BLaER1 treated with 17β-estradiol and CSF1 and Interleukin-3, amounts not matched to agents 10 nM and 100 nM (cell line): ENCODE results near the gene NUAK2.

ENCODE experiments used
- H3K27ac ChIP-seq, 11 experiments: shearing (Covaris generic); formaldehyde crosslinking; 2 replicates each; pipeline ENCODE4 v1.8.1; 2022
- H3K27me3 ChIP-seq, 11 experiments: shearing (Covaris generic); formaldehyde crosslinking; 2 replicates each; pipeline ENCODE4 v1.8.1; 2022
- H3K36me3 ChIP-seq, 11 experiments: shearing (Covaris generic); formaldehyde crosslinking; 2 replicates each; pipeline ENCODE4 v1.8.1; 2022
- H3K4me1 ChIP-seq, 10 experiments: shearing (Covaris generic); formaldehyde crosslinking; 2 replicates each; pipeline ENCODE4 v1.8.1; 2022
- H3K4me2 ChIP-seq, 11 experiments: shearing (Covaris generic); formaldehyde crosslinking; 2 replicates each; pipeline ENCODE4 v1.8.1; 2022
- H3K4me3 ChIP-seq, 10 experiments: shearing (Covaris generic); formaldehyde crosslinking; 2 replicates each; pipeline ENCODE4 v1.8.1; 2022
- H3K9ac ChIP-seq, 11 experiments: shearing (Covaris generic); formaldehyde crosslinking; 2 replicates each; pipeline ENCODE4 v1.8.1; 2022
- H3K9me3 ChIP-seq, 11 experiments: shearing (Covaris generic); formaldehyde crosslinking; replicated peaks in 1 of 11; 2 replicates each; pipeline ENCODE4 v1.8.1; 2022
- H4K20me1 ChIP-seq, 11 experiments: shearing (Covaris generic); formaldehyde crosslinking; 2 replicates each; pipeline ENCODE4 v1.8.1; 2022
- Cebpa-rat ChIP-seq, 11 experiments: shearing (Covaris generic); IDR thresholded peaks; 2 replicates each; pipeline ENCODE4 v1.8.1; 2022

NUAK2 gene

DNA sequence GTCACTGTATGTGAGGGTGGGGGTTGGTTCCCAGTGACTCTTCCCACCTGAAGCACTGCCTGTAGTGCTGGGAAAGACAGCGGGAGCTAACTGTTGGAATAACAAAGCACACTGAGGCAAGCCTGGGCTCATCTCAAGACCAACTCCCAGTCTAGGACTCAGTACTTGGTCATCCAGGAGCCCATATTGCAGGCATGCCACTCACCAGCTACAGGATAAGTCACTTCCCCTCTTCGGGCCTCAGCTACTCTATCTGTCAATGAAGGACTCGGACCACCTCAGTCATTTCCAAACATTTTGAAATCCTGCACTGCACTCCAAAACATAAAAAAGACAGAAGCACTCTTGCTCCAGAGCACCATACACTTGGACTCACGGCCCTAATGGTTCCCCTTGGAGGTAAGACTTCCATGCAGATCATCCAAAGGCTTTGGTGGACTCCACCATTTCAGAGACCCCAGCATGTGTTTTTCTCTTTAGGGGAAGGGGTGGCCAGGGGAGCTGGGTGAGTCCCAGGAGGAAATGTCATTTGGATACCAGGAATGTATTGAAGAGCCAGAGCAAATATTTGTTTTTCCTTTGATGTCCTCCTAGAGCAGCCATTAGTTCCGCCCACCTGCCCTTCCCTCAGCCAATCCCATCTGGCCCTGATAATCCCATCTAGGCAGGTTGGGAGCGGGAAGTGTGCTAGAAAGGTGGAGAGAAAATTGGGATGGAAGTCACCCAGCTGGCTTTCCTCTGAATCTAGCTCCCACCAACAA, 3.1 kb downstream of the NUAK2 start:
- Histone ChIP-seq H3K36me3 (no peaks in the 10 kb centered on the region), H4K20me1 (peaks cover 0 to 5% (median 0%) of the 10 kb centered on the region in 11 experiments; a peak in 1 of 22 replicates), H3K4me2 (peak overlapping the region in 5 of 11 experiments; percentile 4 to 96 (median 31); a peak in 8 of 22 replicates), H3K4me3 (no peak overlapping the region), H3K9me3 (peaks cover 0 to 11% (median 5%) of the 10 kb centered on the region in 11 experiments; a peak in 10 of 22 replicates), H3K9ac (no peak overlapping the region), H3K27ac (no peak overlapping the region), H3K27me3 (peaks cover 30 to 58% (median 50%) of the 10 kb centered on the region in 11 experiments), H3K4me1 (peaks cover 40 to 82% (median 66%) of the 10 kb centered on the region in 10 experiments)
- no peak for TF ChIP-seq Cebpa-rat (IDR thresholded peaks at IDR 0.05)

DNA sequence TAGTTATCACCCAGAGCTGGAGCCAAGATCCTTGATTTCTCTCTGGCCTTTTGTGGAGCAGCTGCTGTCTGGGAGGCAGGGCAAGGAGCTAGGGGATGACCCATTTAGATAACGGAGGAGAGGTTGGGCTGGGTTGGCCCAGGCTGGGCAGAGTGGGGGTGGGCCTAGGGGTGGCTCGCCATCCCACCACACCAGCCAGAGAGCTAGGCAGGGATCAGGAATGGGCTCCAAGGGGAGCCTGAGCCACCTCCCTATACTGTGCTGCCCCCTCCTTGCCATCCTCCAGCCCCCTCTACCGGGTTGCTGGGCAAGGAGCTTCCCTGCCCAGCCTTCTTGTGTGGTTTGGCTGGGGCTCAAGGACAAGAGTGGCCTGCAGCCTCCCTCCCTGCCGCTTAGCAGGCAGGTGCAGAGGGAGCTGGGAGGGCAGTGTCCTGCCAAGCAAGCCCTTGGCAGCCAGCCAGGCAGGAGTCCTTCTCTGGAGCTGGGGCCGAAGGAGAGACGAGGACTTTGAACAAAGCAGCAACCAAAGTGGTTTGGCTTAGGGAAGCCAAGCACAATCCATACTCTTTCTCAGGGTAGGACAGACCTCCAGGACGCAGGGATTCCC, 4.1 kb downstream of the NUAK2 start:
- Histone ChIP-seq H3K27me3 (peaks cover 20 to 48% (median 40%) of the 10 kb centered on the region in 11 experiments), H3K9ac (no peak overlapping the region), H3K4me2 (peak overlapping the region in 3 of 11 experiments; percentile 4 to 94 (median 94); a peak in 6 of 22 replicates), H3K4me1 (peaks cover 50 to 92% (median 76%) of the 10 kb centered on the region in 10 experiments), H4K20me1 (peaks cover 0 to 5% (median 0%) of the 10 kb centered on the region in 11 experiments; a peak in 1 of 22 replicates), H3K4me3 (no peak overlapping the region), H3K27ac (no peak overlapping the region), H3K9me3 (peaks cover 0 to 11% (median 5%) of the 10 kb centered on the region in 11 experiments; a peak in 10 of 22 replicates), H3K36me3 (no peaks in the 10 kb centered on the region)
- no peak for TF ChIP-seq Cebpa-rat (IDR thresholded peaks at IDR 0.05)

DNA sequence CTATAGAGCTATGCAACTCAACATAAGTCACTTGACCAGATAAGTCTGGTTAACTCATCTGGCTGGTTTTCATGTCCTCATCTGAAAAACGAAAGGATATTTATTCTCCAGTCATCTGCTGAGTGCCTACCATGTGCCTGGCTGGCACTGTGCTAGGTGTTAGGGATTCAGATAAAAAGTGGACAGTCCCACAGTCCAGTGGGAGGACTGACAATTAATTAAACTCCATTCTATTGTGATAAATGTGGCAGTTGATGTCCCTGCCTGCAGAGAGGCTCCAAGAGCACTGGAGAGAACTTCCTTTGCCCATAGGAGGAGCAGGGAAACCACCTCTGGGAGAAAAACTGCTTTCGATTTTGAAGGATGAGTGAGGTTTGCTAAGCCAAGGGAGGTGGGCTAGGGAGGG, 5.4 kb downstream of the NUAK2 start:
- Histone ChIP-seq H4K20me1 (peaks cover 0 to 3% (median 0%) of the 10 kb centered on the region in 11 experiments; a peak in 1 of 22 replicates), H3K4me3 (no peak overlapping the region), H3K9me3 (no peaks in the 10 kb centered on the region), H3K9ac (no peak overlapping the region), H3K27ac (no peak overlapping the region), H3K27me3 (peaks cover 8 to 36% (median 28%) of the 10 kb centered on the region in 11 experiments), H3K4me2 (peak overlapping the region; percentile 37 to 97 (median 85); a peak in 21 of 22 replicates), H3K4me1 (peaks cover 44 to 97% (median 76%) of the 10 kb centered on the region in 10 experiments), H3K36me3 (no peaks in the 10 kb centered on the region)
- TF ChIP-seq Cebpa-rat (IDR thresholded peaks at IDR 0.05) = no peak

DNA sequence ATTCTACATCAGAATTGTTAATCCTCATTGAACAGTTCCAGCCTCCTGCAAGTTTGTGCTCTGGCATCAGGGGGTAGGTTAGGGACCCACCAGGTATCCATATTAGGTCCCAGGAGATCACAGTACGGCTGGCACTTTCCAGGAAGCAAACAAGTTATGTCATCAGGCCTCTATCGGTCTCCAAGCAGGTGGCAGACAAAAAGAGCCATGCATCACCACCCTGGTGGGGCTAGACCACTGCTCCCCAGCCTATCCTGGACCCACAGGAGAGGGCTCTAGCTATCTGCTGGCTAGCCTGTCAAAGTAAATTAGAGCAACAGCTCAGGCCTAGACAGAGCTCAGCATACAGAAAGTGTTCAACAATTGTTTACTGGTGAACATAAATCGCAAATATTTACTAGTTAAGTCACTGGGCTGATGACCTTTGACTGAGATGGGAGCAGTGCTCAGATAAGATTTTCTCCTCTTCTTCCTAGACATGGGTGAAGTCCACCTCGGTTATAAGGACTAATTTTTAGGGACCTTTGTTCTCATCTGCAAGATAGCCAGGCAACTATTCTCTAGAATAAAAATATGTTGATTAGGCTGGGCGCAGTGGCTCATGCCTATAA, 6.4 kb downstream of the NUAK2 start:
- H3K4me3 ChIP-seq = no peak overlapping the region
- peak overlapping the region in 2 of 11 experiments; percentile 75 to 89; a peak in 1 of 22 replicates for H3K9ac ChIP-seq
- peak overlapping the region in 6 of 11 experiments; percentile 13 to 98 (median 92); a peak in 7 of 22 replicates for H3K27ac ChIP-seq
- no peaks in the 10 kb centered on the region for H3K9me3 ChIP-seq
- peaks cover 0 to 3% (median 0%) of the 10 kb centered on the region in 11 experiments; a peak in 1 of 22 replicates for H4K20me1 ChIP-seq
- peaks cover 0 to 9% (median 0%) of the 10 kb centered on the region in 11 experiments; a peak in 2 of 22 replicates for H3K36me3 ChIP-seq
- TF ChIP-seq Cebpa-rat (IDR thresholded peaks at IDR 0.05) = no peak
- H3K4me1 ChIP-seq = peaks cover 40 to 97% (median 70%) of the 10 kb centered on the region in 10 experiments
- peak overlapping the region; percentile 82 to 98 (median 94) for H3K4me2 ChIP-seq
- peaks cover 0 to 25% (median 17%) of the 10 kb centered on the region in 11 experiments; a peak in 18 of 22 replicates for H3K27me3 ChIP-seq

DNA sequence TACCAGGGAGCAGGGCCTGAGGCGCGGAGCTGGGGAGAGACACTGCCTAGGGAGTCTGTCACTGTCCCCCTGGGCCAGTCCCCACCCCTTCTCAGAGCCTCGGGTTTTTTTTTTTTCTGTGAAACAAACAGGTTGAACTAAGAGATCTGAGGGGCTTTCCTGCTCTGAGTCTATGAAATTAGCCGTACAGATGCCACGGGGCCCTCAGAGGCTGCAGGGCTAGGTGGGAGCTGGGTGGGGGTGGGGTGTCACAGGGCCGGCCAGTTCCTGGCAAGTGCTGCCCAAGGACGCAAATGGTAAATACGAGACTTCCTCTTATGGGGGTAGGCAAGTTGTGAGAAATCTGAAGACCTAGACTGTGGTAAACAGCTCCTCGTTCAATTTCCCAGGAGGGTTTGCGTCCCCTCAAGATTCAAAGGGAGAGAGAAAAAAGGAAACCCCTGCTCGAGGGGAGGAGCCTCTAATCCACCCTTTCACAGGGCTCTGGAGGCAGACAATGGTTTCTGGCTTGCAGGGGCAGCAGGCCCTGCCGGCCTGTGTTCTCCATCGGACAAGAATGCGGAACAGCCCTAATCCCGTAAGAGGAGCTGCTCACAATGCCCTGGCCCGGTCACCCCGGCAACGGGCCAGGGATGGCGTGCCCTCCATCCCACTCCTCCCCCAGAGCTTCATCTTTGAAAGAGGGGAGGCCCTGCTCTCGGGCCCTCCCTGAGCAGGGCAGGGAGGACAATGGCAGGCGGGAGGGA, 7.8 kb downstream of the NUAK2 start:
- Histone ChIP-seq H3K4me1 (peaks cover 40 to 86% (median 58%) of the 10 kb centered on the region in 10 experiments), H3K9me3 (no peaks in the 10 kb centered on the region), H3K36me3 (peaks cover 0 to 15% (median 0%) of the 10 kb centered on the region in 11 experiments; a peak in 3 of 22 replicates), H3K27ac (peak overlapping the region; percentile 43 to 98 (median 89); a peak in 21 of 22 replicates), H3K4me3 (peak overlapping the region; percentile 25 to 50 (median 40); a peak in 16 of 20 replicates), H3K4me2 (peak overlapping the region; percentile 82 to 98 (median 94)), H3K27me3 (peaks cover 0 to 15% (median 4%) of the 10 kb centered on the region in 11 experiments; a peak in 12 of 22 replicates), H4K20me1 (no peaks in the 10 kb centered on the region; a peak in 1 of 22 replicates), H3K9ac (peak overlapping the region; percentile 50 to 89 (median 77))
- TF ChIP-seq Cebpa-rat (IDR thresholded peaks at IDR 0.05) = no peak

DNA sequence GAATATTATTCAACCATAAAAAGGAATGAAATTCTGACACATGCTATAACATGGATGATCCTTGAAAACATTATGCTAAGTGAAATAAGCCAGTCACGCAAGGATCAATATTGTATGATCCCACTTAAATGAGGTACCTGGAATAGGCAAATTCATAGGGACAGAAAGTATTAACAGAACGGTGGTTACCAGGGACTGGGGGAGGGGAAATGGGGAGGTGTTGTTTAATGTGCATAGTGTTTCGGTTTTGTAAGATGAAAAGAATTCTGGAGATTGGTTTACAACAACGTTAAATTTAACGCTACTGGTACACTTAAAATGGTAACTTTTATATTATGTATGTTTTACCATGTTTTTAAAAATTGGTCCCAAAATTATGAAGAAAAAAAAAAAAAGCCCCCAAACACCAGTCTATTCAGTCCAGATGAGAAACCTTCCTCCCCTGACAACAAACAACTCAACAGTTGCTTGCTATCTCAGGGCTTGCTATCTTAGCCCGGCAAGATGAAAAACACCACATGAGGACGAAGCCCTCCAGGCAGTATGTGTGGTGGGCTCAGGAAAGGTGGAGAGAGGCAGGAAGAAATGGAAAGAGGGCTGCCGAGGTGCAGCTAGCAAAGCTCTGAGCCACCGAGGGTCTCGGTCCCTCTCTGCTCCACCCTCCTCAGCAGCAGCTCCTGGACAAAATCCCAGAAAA, 8.5 kb downstream of the NUAK2 start:
- Histone ChIP-seq H3K4me2 (peak overlapping the region; percentile 82 to 98 (median 94)), H3K27ac (peak overlapping the region; percentile 36 to 98 (median 89); a peak in 20 of 22 replicates), H4K20me1 (no peaks in the 10 kb centered on the region; a peak in 1 of 22 replicates), H3K27me3 (peaks cover 0 to 8% (median 0%) of the 10 kb centered on the region in 11 experiments; a peak in 6 of 22 replicates), H3K36me3 (peaks cover 0 to 20% (median 0%) of the 10 kb centered on the region in 11 experiments; a peak in 3 of 22 replicates), H3K9me3 (no peaks in the 10 kb centered on the region), H3K4me3 (peak overlapping the region; percentile 25 to 50 (median 40); a peak in 16 of 20 replicates), H3K9ac (peak overlapping the region; percentile 50 to 89 (median 77)), H3K4me1 (peaks cover 40 to 78% (median 55%) of the 10 kb centered on the region in 10 experiments)
- no peak for TF ChIP-seq Cebpa-rat (IDR thresholded peaks at IDR 0.05)

DNA sequence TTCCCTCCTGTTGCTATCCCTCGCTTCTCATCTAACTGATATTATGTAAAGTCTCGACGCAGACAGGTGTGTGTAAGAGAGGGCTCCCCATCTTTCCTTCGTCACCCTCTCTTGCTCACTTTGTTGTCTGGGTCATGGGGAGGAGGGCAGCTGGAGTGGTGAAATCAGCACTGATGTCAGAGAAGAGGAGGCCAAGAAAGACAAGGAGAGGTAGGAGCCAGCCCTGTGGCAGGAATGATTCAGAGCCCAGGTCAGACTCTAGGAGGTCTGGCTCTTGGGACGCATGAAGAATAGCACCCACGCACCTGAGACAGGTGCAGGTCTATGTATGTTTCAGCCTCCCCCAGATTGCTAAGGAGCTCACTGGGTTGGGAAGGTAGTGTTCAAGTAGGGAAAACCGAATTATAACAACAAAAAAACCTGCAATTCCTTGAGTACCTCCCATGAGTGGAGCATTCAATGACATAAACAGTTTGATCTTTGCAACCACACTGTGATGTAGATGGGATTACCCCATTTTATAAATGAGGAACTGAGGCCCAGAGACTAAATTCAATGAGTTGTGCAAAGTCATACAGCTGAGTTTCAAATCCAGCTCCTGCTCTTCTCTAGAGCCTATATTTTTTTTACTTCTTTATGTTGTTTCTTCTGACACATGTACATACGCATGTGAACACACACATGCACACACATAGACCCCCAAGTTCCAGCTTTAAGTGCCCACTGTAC, 10.4 kb downstream of the NUAK2 start:
- H3K27me3 ChIP-seq = peaks cover 0 to 6% (median 0%) of the 10 kb centered on the region in 11 experiments; a peak in 2 of 22 replicates
- H3K36me3 ChIP-seq = peaks cover 0 to 37% (median 0%) of the 10 kb centered on the region in 11 experiments; a peak in 3 of 22 replicates
- H3K9ac ChIP-seq = peak overlapping the region in 1 of 11 experiments; percentile 39; a peak in 1 of 22 replicates
- peaks cover 35 to 70% (median 47%) of the 10 kb centered on the region in 10 experiments for H3K4me1 ChIP-seq
- H3K9me3 ChIP-seq = no peaks in the 10 kb centered on the region
- H3K4me3 ChIP-seq = no peak overlapping the region
- no peaks in the 10 kb centered on the region; a peak in 2 of 22 replicates for H4K20me1 ChIP-seq
- peak overlapping the region in 7 of 11 experiments; percentile 1 to 95 (median 91); a peak in 11 of 22 replicates for H3K4me2 ChIP-seq
- TF ChIP-seq Cebpa-rat (IDR thresholded peaks at IDR 0.05) = no peak
- peak overlapping the region in 5 of 11 experiments; percentile 31 to 98 (median 45); a peak in 9 of 22 replicates for H3K27ac ChIP-seq
